Activated CD4-positive, alpha-beta T cell treated with anti-CD3 and anti-CD28 coated beads for 36 hours (primary cell): Measurements from ENCODE around the gene BTG1. TPM values are rescaled to one million over a fixed set of nuclear protein-coding genes. Genes with fewer than 3 reads are reported as not detected.

Experiments
- ATAC-seq: fragments of 200-7000 bp; cut with Tn5 transposase; one replicate; pipeline ENCODE4 v1.10.0; 2021; ENCODE audit warnings: mild to moderate bottlenecking, moderate library complexity
- CTCF ChIA-PET: fragments of 350-600 bp; sonication (Branson Sonifier 250); formaldehyde crosslinking; loops from one replicate; lab custom pipeline; 2021; ENCODE audit warnings: antibody characterized with exemption; lab: Charles Lee
- POLR2A ChIA-PET: fragments of 350-600 bp; sonication (Branson Sonifier 250); formaldehyde crosslinking; loops from one replicate; lab custom pipeline; 2021; ENCODE audit warnings: antibody characterized with exemption, inconsistent platforms; lab: Charles Lee
- DNase-seq: peaks from one replicate; pipeline ENCODE4 v3.0.0-alpha.2; 2020
- H3K27ac Mint-ChIP-seq: one replicate; pipeline ENCODE4 v1.8.0; 2021; ENCODE audit warnings: mixed read lengths
- H3K27me3 Mint-ChIP-seq: one replicate; pipeline ENCODE4 v1.8.0; 2021; ENCODE audit warnings: mixed read lengths
- H3K36me3 Mint-ChIP-seq: one replicate; pipeline ENCODE4 v1.8.0; 2021; ENCODE audit warnings: low read depth, mixed read lengths
- H3K4me1 Mint-ChIP-seq: one replicate; pipeline ENCODE4 v1.8.0; 2021; ENCODE audit warnings: mixed read lengths
- H3K4me3 Mint-ChIP-seq: one replicate; pipeline ENCODE4 v1.8.0; 2021; ENCODE audit warnings: mild to moderate bottlenecking, moderate library complexity, mixed read lengths
- H3K9me3 Mint-ChIP-seq: one replicate; pipeline ENCODE4 v1.8.0; 2021; ENCODE audit warnings: low read depth, mixed read lengths
- intact Hi-C, 2 experiments: fragments of 100-400 bp; cut with DNase I in 1 of 2; cut with micrococcal nuclease in 1 of 2; formaldehyde crosslinking; loops; one replicate each; pipeline versions ENCODE4 v1.14.2 to v1.15.1; 2022 to 2024; cut with DNase I, micrococcal nuclease
- total RNA-seq, 2 experiments: library from RNA; stranded (reverse); gene quantifications; one replicate each; pipeline ENCODE4 v1.2.3, GENCODE V29; 2021

BTG1 gene
- total RNA-seq, 2 experiments from 2014 or later = 76.6 to 131 TPM

DNA sequence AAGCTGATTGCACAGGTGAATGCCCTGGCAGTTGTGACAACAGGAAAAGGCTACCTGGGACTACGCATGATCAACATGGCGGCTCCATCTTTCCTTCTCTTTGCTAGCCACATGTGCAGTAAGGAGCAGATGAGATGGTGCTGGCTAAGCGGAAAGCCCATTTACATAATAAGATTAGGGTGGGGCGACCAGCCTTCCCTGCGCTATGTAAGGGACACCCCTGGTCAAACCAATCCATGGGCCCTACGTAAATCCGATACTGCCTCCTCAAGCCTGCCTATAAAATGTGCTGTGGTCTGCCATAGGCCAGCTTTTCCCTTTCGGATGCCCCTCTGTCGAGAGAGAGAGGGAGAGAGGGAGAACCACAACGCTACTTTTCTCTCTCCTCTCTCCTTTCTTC is 31.0 kb upstream of the BTG1 start:
- DNase-seq = no peak
- Mint-ChIP-seq H3K4me1 (peaks cover 10% of the 10 kb centered on the region), H3K36me3 (no peaks in the 10 kb centered on the region), H3K27me3 (no peaks in the 10 kb centered on the region), H3K4me3 (no peak overlapping the region), H3K9me3 (no peaks in the 10 kb centered on the region), H3K27ac (no peak overlapping the region)
- CTCF ChIA-PET = no interaction called here
- no peak for ATAC-seq
- intact Hi-C loops = no loop called here
- POLR2A ChIA-PET = no interaction called here

- Mint-ChIP-seq H3K27ac (no peak overlapping the region), H3K4me3 (no peak overlapping the region), H3K9me3 (no peaks in the 10 kb centered on the region), H3K27me3 (no peaks in the 10 kb centered on the region), H3K4me1 (peaks cover 11% of the 10 kb centered on the region), H3K36me3 (no peaks in the 10 kb centered on the region)
- ATAC-seq = no peak
- intact Hi-C loops = no loop called here
- ChIA-PET POLR2A (interaction anchor here (0.6 kb wide), 1 partner anchor 27 kb away, joined by 3 read pairs; no protein-coding TSS in a partner anchor), CTCF (interaction anchor here (0.9 kb wide), 1 partner anchor 473 kb away, joined by 3 read pairs; no protein-coding TSS in a partner anchor)
- DNase-seq = no peak
Measured at GRCh38 chr12:92175961-92176360, 30.3 kb upstream of the BTG1 start.

GRCh38 chr12:92170050-92170449 is 24.4 kb upstream of the BTG1 start:
- ATAC-seq = peak; percentile 66
- CTCF ChIA-PET = no interaction called here

DNA sequence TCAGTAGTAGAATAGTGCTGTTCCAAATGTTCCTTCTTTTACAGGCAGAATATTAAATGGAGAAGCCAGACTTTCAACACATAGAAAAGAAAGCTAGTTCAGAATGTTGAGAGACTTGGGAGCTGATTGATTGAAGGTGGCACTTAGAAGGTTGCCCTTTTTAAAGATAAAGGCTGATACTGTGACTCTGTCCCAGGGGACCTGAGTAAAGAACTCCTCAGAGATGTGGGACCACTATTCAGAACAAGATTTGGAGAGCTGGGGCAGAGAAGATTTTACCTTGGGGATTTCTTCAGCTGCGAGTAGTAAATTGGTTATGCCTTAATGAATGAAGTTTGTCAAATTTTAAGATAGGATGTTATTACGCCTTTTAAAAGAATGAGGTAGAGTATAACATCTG is 21.4 kb upstream of the BTG1 start:
- ATAC-seq (no peak), DNase-seq (no peak)
- Mint-ChIP-seq H3K4me3 (no peak overlapping the region), H3K36me3 (no peaks in the 10 kb centered on the region), H3K9me3 (no peaks in the 10 kb centered on the region), H3K4me1 (peaks cover 33% of the 10 kb centered on the region), H3K27ac (no peak overlapping the region), H3K27me3 (no peaks in the 10 kb centered on the region)
- ChIA-PET POLR2A (no interaction called here), CTCF (interaction anchor here (1.2 kb wide), 1 partner anchor 356 kb away, joined by 3 read pairs; no protein-coding TSS in a partner anchor)
- intact Hi-C loops = no loop called here

More at GRCh38 chr12:92170050-92170449, 24.4 kb upstream of the BTG1 start:
- intact Hi-C loops = no loop called here
- peaks cover 26% of the 10 kb centered on the region for H3K4me1 Mint-ChIP-seq
- no peak overlapping the region for H3K4me3 Mint-ChIP-seq
- POLR2A ChIA-PET = interaction anchor here (1.0 kb wide), 1 partner anchor 24 kb away, joined by 5 read pairs; the partner anchor contains the start of gene BTG1
- DNase-seq = no peak
- H3K9me3 Mint-ChIP-seq = no peaks in the 10 kb centered on the region
- H3K27me3 Mint-ChIP-seq = no peaks in the 10 kb centered on the region
- H3K36me3 Mint-ChIP-seq = no peaks in the 10 kb centered on the region
- peak overlapping the region; percentile 3 for H3K27ac Mint-ChIP-seq

DNA sequence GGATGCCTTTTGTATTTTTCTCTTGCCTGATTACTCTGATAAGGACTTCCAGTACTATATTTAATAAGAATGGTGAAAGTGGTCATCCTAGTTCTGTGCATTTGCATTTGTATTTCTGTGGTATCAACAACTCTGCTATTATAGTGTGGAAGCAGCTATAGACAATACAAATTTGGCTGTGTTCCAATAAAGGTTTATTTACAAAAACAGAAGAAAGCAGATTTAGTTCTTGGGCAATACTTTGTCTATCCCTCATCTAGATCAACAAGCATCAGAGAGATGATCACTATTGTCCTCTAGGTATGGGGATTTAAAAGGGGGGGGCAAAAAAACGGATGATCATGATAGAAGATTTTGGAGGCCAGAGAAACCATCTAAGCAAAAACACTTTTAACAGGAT is 19.1 kb upstream of the BTG1 start:
- Mint-ChIP-seq H3K4me1 (peaks cover 44% of the 10 kb centered on the region), H3K27me3 (no peaks in the 10 kb centered on the region), H3K4me3 (no peak overlapping the region), H3K9me3 (no peaks in the 10 kb centered on the region), H3K27ac (no peak overlapping the region), H3K36me3 (no peaks in the 10 kb centered on the region)
- intact Hi-C loops = no loop called here
- POLR2A ChIA-PET = no interaction called here
- DNase-seq (no peak), ATAC-seq (no peak)
- CTCF ChIA-PET = interaction anchor here (0.9 to 1.1 kb wide), 2 partner anchors 9 to 353 kb away, joined by 3 to 5 read pairs; no protein-coding TSS in a partner anchor

DNA sequence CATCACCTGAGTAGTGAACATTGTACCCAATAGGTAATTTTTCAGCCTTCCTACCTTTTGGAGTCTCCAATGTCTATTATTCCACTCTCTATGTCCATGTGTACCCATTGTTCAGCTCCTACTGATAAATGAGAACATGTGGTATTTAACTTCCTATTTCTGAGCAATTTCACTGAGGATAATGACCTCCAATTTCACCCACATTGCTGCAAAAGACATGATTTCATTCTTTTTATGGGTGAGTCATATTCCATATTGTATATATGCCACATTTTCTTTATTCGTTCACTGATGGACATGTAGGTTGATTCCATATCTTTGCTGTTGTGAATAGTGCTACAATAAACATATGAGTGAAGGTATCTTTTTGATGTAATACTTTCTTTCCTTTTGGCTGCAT is 16.4 kb upstream of the BTG1 start:
- POLR2A ChIA-PET = interaction anchor here (0.7 kb wide), 1 partner anchor 433 kb away, joined by 4 read pairs; no protein-coding TSS in a partner anchor
- H3K4me1 Mint-ChIP-seq = peaks cover 59% of the 10 kb centered on the region
- H3K27ac Mint-ChIP-seq = no peak overlapping the region

DNA sequence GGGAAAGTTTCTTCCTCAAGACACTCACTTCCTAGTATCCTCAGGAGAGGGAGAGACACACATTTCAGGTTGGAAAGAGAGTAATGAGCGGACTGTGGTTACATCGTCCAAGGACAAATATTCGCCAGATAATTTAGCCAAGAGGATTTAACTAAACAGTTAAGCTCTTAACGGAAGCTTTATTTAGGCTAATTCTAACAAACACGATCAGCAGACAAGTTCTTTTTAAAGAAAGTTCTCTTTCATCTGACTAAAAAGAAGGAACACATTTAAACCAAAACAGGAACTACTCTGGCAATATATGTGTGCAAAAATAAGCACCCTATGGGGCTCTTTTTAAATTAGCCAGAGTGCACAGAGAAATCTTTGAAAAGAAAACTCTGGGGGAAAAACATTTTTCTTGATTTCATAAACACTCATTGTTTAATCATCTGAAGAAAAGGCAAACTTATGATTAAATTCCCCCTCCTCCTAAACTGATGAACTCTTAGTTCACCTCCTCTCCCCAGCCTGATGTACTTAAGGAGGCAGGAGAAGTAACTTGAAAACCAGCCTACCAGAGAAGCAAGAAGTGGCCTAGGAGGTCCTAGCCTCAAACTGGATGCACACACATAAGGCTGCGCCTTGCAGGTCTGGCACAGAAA is 13.3 kb upstream of the BTG1 start:
- Mint-ChIP-seq H3K27ac (peak overlapping the region; percentile 59), H3K27me3 (no peaks in the 10 kb centered on the region), H3K36me3 (peaks cover 4% of the 10 kb centered on the region), H3K4me3 (peak overlapping the region; percentile 53), H3K4me1 (peaks cover 63% of the 10 kb centered on the region), H3K9me3 (peaks cover 2% of the 10 kb centered on the region)
- POLR2A ChIA-PET = no interaction called here
- CTCF ChIA-PET = interaction anchor here (1.2 kb wide), 1 partner anchor 13 kb away, joined by 3 read pairs; the partner anchor contains the start of gene BTG1
- intact Hi-C loops = no loop called here
- DNase-seq (no peak), ATAC-seq (peak; percentile 60)

More for the DNA sequence above, 16.4 kb upstream of the BTG1 start:
- Mint-ChIP-seq H3K36me3 (peaks cover 2% of the 10 kb centered on the region), H3K4me3 (no peak overlapping the region), H3K9me3 (peaks cover 2% of the 10 kb centered on the region), H3K27me3 (no peaks in the 10 kb centered on the region)
- DNase-seq (no peak), ATAC-seq (peak; percentile 57)
- CTCF ChIA-PET = no interaction called here
- intact Hi-C loops = no loop called here

- ChIA-PET POLR2A (interaction anchor here (0.6 to 1.0 kb wide), 3 partner anchors 11 to 200 kb away, joined by 3 to 5 read pairs (median 4); partner anchors contain the start of gene BTG1), CTCF (interaction anchor here (0.6 to 1.0 kb wide), 2 partner anchors 9 to 249 kb away, joined by 3 read pairs; no protein-coding TSS in a partner anchor)
- H3K4me1 Mint-ChIP-seq = peaks cover 51% of the 10 kb centered on the region
- H3K27ac Mint-ChIP-seq = no peak overlapping the region
- H3K36me3 Mint-ChIP-seq = peaks cover 4% of the 10 kb centered on the region
- ATAC-seq (no peak), DNase-seq (no peak)
- H3K27me3 Mint-ChIP-seq = no peaks in the 10 kb centered on the region
- intact Hi-C loops = no loop called here
- H3K9me3 Mint-ChIP-seq = peaks cover 4% of the 10 kb centered on the region
- no peak overlapping the region for H3K4me3 Mint-ChIP-seq
Measured at GRCh38 chr12:92156704-92157395, 11.2 kb upstream of the BTG1 start.

- Mint-ChIP-seq H3K4me3 (no peak overlapping the region), H3K27ac (no peak overlapping the region), H3K9me3 (peaks cover 4% of the 10 kb centered on the region), H3K36me3 (peaks cover 6% of the 10 kb centered on the region), H3K27me3 (no peaks in the 10 kb centered on the region), H3K4me1 (peaks cover 45% of the 10 kb centered on the region)
- intact Hi-C loops = no loop called here
- POLR2A ChIA-PET = interaction anchor here (0.6 to 1.0 kb wide), 2 partner anchors 10 to 115 kb away, joined by 4 to 5 read pairs; partner anchors contain the start of gene BTG1
- ATAC-seq = no peak
- CTCF ChIA-PET = interaction anchor here (0.6 to 1.0 kb wide), 2 partner anchors 10 to 250 kb away, joined by 3 read pairs; no protein-coding TSS in a partner anchor
- no peak for DNase-seq
Measured at GRCh38 chr12:92156139-92156538, 10.5 kb upstream of the BTG1 start.

GRCh38 chr12:92155733-92156132 is 10.1 kb upstream of the BTG1 start:
- H3K27ac Mint-ChIP-seq = no peak overlapping the region
- H3K36me3 Mint-ChIP-seq = peaks cover 6% of the 10 kb centered on the region
- POLR2A ChIA-PET = no interaction called here
- H3K4me1 Mint-ChIP-seq = peaks cover 40% of the 10 kb centered on the region
- H3K9me3 Mint-ChIP-seq = peaks cover 4% of the 10 kb centered on the region
- CTCF ChIA-PET = interaction anchor here (1.0 kb wide), 1 partner anchor 11 kb away, joined by 3 read pairs; no protein-coding TSS in a partner anchor
- DNase-seq (no peak), ATAC-seq (peak; percentile 23)
- intact Hi-C loops = no loop called here
- no peaks in the 10 kb centered on the region for H3K27me3 Mint-ChIP-seq
- H3K4me3 Mint-ChIP-seq = no peak overlapping the region

GRCh38 chr12:92151916-92152315 is 6.3 kb upstream of the BTG1 start:
- CTCF ChIA-PET = no interaction called here
- Mint-ChIP-seq H3K4me3 (no peak overlapping the region), H3K27ac (no peak overlapping the region), H3K9me3 (peaks cover 2% of the 10 kb centered on the region), H3K27me3 (no peaks in the 10 kb centered on the region), H3K36me3 (peaks cover 18% of the 10 kb centered on the region), H3K4me1 (peaks cover 29% of the 10 kb centered on the region)
- DNase-seq (no peak), ATAC-seq (no peak)
- POLR2A ChIA-PET = no interaction called here
- intact Hi-C loops = no loop called here
